Stimulated activated naive CD8-positive, alpha-beta T cell treated with anti-CD3 and anti-CD28 coated beads, Interleukin-15, amount 100 ng/mL, for 72 hours (primary cell): ENCODE measurements around the gene ACBD3.
A peak's percentile ranks its signal among the peaks of the same experiment; 100 is the strongest.

ENCODE experiments used
- ATAC-seq: fragments of 150-1000 bp; cut with Tn5 transposase; 2 replicates; pipeline ENCODE4 v1.10.0; 2021; ENCODE audit warnings: mild to moderate bottlenecking, moderate library complexity
- DNase-seq, 2 donors: peaks; one replicate each; pipeline ENCODE4 v3.0.0; 2021 to 2022
- H3K27ac Mint-ChIP-seq, 2 donors: one replicate each; pipeline ENCODE4 v1.8.0; 2022; ENCODE audit warnings: mild to moderate bottlenecking in 2 of 2, mixed read lengths in 2 of 2, moderate library complexity in 2 of 2
- H3K27me3 Mint-ChIP-seq: one replicate; pipeline ENCODE4 v1.8.0; 2022; ENCODE audit warnings: mixed read lengths
- H3K4me1 Mint-ChIP-seq: one replicate; pipeline ENCODE4 v1.8.0; 2022; ENCODE audit warnings: mild to moderate bottlenecking, mixed read lengths
- H3K4me3 Mint-ChIP-seq, 2 donors: one replicate each; pipeline ENCODE4 v1.8.0; 2022; ENCODE audit warnings: mild to moderate bottlenecking in 2 of 2, mixed read lengths in 2 of 2, moderate library complexity in 1 of 2
- H3K9me3 Mint-ChIP-seq, 2 donors: one replicate each; pipeline ENCODE4 v1.8.0; 2022; ENCODE audit warnings: mixed read lengths in 2 of 2

The ACBD3 gene

DNA sequence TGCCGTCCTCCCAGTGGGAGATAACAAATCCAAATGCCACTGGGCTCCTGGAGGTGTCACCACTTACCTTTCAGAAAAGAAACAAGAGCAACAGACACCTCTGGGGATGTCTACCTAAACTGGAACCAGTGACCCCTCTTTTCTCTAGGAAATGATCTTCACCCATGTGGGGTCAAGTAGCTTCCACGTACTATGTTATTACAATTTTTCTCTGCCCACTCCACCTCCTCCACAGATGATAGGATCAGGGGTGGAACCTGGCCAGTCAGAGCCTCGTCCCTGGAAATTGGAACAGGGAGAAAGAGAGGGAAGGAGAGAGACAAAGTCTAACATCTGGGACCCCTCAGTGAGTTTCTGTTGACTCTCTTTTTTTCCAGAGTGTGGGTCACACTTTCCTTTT is 73.9 kb downstream of the ACBD3 start:
- no peak overlapping the region for H3K27ac Mint-ChIP-seq
- H3K4me1 Mint-ChIP-seq: peaks cover 30% of the 10 kb centered on the region
- H3K9me3 Mint-ChIP-seq: no peaks in the 10 kb centered on the region
- DNase-seq (no peak), ATAC-seq (no peak)
- H3K4me3 Mint-ChIP-seq: no peak overlapping the region
- no peaks in the 10 kb centered on the region for H3K27me3 Mint-ChIP-seq

DNA sequence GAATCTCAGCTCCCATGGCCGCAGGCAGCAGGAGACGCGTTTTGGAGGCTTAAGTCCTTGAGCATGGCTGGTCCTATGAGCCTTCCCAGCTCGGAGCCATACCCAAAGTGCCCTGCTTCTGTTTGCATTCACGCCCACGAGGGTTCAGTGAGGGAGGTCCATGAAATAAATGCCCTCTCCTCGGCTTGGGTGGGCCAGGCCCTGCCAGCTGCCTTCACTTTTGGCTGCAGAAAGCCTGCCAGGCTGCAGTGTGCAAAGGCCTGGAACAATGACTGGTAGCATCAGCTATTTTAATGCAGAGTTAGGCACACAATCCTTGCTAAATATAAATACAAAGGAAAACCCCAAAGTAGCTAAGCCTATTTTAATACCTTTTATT is 74.7 kb downstream of the ACBD3 start:
- ATAC-seq (no peak), DNase-seq (no peak)
- Mint-ChIP-seq H3K4me1 (peaks cover 32% of the 10 kb centered on the region), H3K9me3 (no peaks in the 10 kb centered on the region), H3K27ac (peak overlapping the region in 1 of 2 donors; percentile 20), H3K27me3 (no peaks in the 10 kb centered on the region), H3K4me3 (peak overlapping the region in 1 of 2 donors; percentile 87)

DNA sequence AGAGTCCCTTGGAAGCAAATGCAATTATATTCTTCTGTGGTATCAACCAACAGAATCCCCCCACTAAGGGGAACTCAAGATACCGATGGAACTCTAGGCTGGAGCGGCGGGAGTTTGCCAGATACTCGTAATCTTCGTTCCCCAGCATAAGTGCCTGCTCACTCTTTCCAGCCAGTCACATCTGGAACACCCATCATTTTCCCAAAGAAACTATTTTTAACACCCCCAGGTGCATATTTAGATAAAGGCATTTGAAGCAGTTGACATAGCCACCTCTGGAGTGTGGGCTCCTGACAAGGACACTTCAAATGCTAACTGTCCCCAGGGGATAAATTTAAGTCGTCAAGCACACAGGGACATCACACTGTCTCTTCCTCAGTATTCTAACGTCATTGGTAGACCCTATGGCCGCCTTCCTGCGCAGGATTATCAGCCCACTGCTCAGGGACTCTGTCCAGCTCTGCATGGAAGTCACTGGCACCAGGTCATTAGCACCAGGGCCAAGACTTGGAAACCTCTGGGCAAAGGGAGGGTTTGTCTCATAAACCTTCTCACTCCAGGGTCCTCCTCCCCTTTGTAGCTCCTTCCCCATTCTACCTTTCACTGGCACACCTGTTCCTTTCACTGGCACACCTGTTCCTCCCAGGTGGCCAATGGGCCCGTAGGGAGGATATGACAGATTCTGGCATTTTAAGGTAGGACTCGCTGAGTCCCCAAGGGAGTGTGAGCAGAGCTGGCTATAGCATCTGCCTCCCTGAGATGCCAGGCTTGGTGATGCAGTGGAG is 75.3 kb downstream of the ACBD3 start:
- Mint-ChIP-seq H3K9me3 (no peaks in the 10 kb centered on the region), H3K4me3 (peak overlapping the region; percentile 87 to 97), H3K4me1 (peaks cover 32% of the 10 kb centered on the region), H3K27me3 (no peaks in the 10 kb centered on the region), H3K27ac (peak overlapping the region; percentile 68 to 81)
- DNase-seq (no peak), ATAC-seq (no peak)

DNA sequence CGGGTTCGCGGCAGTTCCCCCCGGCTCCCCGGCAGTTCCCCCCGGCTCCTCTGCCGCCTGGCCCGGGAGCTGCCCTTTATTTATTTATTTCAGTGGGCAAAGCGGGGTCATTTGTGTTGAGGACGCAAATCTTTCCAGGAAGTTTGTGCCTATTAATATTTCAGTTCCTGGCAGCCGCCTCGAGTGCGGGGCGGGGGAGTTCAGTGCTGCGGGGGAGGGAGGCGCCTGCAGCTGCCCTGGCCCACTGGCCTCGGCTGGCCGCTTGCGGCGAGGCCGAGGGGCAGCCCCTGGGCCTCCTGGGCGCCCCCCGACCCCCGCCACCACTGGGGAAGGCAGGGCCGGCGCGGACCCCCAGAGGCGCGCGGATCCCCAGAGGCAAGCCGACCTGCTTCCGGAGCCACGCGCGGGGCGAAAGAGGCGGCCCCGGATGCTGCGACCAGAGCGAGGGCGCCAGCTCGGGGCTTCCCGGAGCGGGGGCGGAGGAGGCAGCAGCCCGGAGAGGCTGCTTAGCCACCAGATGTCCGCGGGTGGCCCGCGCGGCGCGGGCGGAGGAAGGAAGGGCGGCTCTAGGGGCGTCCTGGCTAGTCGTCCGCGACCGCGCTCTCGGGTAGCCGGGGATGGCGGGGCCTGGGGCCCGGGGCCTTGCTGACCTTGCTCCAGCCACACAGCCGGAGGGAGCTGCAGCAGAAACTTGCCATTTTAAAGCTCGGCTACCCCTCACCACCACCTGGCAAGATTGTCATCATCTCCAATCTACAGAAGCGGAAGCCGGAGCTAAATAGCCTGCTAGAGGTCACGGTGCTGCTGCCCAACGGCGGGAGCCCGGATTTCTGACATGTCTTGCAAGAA is 76.1 kb downstream of the ACBD3 start:
- DNase-seq: peak; percentile 81 to 85
- no peaks in the 10 kb centered on the region for H3K27me3 Mint-ChIP-seq
- H3K4me3 Mint-ChIP-seq: peak overlapping the region; percentile 87 to 97
- H3K9me3 Mint-ChIP-seq: no peaks in the 10 kb centered on the region
- peak; percentile 86 for ATAC-seq
- H3K4me1 Mint-ChIP-seq: peaks cover 32% of the 10 kb centered on the region
- peak overlapping the region; percentile 68 to 92 for H3K27ac Mint-ChIP-seq

DNA sequence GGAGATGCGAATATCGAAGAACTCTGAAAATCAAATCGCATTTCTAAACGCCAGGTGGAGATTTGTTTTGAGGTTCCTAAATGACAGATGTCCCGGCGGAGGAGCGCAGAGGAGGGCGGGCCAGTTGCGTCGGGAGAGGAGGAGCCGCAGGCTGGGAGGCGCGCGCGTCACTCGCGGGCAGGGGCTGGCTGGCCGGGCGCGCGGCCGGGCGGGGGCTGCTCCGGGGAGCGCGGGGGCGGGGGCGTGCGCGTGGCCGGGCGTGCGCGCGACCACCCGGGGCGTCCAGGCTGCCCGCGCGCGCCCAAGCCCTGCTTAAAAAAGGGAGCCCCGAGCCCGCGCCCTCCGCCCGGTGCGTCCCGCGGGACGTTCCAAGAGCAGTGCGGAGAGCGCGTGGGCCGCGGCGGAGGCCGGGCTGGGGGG is 76.7 kb downstream of the ACBD3 start:
- peaks cover 32% of the 10 kb centered on the region for H3K4me1 Mint-ChIP-seq
- ATAC-seq (peak; percentile 85), DNase-seq (peak; percentile 77 to 83)
- no peaks in the 10 kb centered on the region for H3K9me3 Mint-ChIP-seq
- H3K4me3 Mint-ChIP-seq: peak overlapping the region; percentile 87 to 97
- no peaks in the 10 kb centered on the region for H3K27me3 Mint-ChIP-seq
- peak overlapping the region; percentile 87 to 92 for H3K27ac Mint-ChIP-seq

DNA sequence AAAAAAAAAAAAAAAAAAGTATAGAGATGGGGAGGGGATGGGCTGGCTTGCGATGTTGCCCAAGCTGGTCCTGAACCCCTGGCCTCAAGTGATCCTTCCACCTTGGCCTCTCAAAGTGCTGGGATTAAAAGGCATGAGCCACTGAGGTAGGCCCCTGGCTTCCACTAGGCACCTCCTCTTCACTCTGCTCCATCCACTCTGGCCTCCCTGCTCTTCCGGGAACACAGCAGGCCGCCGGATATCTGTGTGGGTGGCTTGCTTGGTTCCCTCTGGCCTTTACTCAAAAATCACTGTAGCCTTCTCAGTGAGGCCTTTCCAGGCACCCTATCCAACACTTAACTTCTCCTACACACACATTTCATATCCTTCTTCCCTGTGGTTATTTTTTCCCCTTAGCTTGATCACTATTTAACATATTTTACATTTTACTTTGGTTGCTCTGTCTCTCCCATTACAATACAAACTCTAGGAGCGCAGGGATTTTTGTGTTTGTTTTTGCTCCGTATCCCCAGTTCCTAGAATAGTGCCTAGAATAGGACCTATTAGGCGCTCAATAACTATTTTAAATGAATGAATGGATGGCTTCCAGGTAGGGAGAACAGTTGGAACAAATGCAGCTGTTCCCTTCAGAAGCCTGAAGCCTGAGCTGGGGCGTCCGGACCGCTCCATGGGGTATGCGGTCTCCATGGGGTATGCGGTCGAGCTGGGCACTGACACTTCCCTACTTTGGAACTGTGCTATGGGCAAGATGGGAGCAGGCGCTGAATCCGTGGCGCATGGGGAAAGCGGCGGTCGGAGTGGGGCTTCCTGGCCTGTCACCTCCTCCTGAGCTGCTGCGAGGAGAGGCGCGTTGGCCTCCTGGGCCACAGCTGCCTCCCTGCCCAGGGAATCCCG is 77.4 kb downstream of the ACBD3 start:
- ATAC-seq (no peak), DNase-seq (no peak)
- Mint-ChIP-seq H3K9me3 (no peaks in the 10 kb centered on the region), H3K4me3 (peak overlapping the region; percentile 87 to 97), H3K4me1 (peaks cover 32% of the 10 kb centered on the region), H3K27ac (peak overlapping the region; percentile 87 to 92), H3K27me3 (no peaks in the 10 kb centered on the region)

DNA sequence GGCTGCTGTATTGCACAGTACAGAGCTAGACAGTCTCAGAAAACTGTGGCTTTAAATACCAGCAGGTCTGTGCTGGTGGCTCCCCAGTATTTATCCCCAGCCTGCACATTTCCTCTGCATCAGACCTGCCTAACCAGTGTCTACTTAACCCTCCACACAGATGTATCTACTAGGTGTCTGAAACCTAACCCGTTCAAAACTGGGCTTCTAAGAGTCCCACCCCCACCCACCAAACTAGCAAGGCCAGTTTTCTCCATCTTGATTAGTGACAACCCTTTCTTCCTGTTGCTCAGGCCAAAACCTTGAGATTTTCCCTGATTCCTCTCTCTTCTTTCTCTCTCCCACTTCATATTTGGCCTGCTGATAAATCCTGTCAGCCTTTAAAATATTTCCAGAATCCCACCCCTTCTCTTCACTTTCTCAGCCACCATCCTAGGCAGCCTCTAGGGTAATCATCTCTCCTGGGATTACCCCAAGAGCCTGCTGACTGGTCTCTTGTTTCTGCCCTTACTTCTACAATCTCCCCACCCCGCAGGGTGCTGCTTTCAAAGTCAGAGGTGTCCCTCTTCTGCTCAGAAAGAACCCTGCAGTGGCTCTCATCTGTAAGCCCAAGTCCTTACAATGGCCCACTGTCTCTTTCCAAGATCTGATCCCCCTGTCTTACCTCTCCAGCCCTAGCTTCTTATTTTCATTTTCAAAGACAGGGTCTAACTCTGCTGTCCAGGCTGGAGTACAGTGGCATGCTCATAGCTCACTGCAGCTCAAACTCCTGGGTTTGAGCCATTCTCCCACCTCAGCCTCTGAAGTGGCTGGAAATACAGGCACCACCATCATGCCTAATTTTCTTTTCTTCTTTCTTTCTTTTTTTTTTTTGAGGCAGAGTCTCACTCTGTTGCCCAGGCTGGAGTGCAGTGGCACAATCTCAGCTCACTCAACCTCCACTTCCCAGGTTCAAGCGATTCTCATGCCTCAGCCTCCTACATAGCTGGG is 78.8 kb downstream of the ACBD3 start:
- ATAC-seq: no peak
- Mint-ChIP-seq H3K9me3 (no peaks in the 10 kb centered on the region), H3K27ac (peak overlapping the region in 1 of 2 donors; percentile 3), H3K27me3 (no peaks in the 10 kb centered on the region), H3K4me3 (no peak overlapping the region), H3K4me1 (peaks cover 31% of the 10 kb centered on the region)
- DNase-seq: no peak

DNA sequence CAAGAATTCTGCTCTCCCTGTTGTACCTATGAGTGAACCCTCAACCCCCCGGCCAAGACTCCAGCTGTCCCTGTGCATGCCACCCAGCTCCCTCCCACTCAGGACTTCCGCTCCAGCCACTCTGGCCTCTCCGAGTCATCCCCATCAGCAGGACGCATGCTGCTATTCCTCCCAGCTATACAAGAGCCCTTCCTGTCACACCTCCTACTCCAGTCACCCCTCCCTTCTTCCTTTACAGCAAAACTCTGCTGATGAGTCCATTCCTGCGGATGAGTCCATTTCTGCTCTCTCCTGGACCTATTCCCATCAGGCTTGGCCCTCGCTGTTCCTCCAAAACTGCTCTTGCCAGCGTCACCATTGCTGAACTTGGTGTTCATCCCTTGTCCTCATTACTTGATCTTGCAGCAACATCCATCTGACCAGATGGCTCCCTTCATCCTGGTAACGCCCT is 81.8 kb downstream of the ACBD3 start:
- Mint-ChIP-seq H3K27me3 (no peaks in the 10 kb centered on the region), H3K9me3 (no peaks in the 10 kb centered on the region), H3K4me1 (peaks cover 30% of the 10 kb centered on the region), H3K27ac (no peak overlapping the region), H3K4me3 (no peak overlapping the region)
- ATAC-seq (no peak), DNase-seq (no peak)

DNA sequence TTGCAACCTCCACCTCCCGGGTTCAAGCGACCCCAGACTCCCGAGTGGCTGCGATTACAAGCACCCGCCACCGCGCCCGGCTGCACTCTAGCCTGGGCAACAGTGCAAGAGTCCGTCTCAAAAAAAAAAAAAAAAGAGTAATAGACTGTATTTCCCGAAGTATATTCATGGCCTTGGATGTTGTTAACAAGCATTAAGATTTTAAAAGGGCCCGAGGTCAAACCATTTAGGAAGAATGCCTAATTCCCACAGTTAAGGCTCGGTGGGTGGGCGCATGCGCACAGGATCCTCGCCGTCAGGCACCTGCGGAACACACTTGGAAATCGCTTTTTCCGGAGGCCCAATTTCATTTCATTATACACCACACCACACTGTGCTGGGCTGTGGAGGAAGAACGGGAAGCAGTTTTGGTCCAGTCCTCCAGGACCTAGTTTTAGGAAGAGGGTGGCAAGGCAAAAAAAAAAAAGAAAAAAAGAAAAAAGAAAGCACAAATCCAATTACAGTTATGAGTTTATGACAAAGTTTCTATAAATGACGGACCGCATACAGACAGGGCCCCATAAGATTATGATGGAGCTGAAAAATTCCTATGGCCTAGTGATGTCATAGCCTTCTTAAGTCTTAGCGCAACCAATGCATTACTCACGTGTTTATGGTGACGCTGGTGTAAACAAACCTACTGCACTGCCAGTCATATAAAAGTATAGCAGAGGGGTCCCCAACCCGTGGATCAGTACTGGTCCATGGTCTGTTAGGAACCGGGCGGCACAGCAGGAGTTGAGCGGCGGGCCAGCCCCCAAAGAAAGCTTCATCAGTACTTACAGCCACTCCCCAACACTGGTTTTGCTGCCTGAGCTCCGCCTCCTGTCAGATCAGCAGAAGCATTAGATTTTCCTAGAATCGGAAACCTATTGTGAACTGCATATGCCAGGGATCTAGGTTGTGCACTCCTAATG is 85.8 kb downstream of the ACBD3 start:
- peak; percentile 56 for ATAC-seq
- DNase-seq: no peak
- H3K27ac Mint-ChIP-seq: peak overlapping the region in 1 of 2 donors; percentile 24
- H3K9me3 Mint-ChIP-seq: no peaks in the 10 kb centered on the region
- peak overlapping the region; percentile 85 to 88 for H3K4me3 Mint-ChIP-seq
- peaks cover 23% of the 10 kb centered on the region for H3K4me1 Mint-ChIP-seq
- H3K27me3 Mint-ChIP-seq: peaks cover 15% of the 10 kb centered on the region

DNA sequence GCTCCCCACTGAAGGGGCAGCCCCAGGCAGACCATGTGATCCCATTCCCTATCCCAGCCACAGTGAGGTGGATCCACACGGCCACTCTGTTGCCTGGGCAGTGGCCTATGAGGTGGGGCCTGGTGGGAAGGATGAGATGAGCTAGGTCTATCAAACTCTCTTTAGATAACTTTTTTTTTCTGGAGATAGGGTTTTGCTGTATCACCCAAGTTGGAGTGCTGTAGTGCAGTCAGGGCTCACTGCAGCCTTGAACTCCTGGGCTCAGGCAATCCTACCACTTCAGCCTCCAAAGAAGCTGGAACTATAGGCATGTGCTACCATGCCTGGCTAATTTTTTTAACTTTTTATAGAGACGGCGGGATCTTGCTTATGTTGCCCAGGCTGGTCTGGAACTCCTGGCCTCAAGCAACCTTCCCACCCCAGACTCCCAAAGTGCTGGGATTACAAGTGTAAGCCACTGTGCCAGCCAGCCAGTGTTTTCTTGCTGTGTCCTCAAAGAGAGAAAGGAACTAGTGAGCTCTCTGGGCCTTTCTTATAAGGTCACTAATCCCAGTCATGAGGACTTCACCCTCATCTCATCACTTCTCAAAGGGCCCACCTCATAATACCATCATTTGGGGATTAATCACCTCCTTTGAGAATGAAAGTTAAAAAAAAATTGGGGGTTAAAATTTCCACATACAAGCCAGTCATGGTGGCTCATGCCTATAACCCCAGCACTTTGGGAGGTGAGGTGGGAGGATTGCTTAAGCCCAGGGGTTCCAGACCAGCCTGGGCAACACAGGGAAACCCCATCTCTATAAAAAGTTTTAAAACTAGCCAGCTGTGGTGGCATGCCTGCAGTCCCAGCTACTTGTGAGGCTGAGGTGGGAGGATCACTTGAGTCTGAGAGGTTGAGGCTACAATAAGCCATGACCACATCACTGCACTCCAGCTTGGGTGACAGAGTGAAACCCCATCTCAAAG is 87.4 kb downstream of the ACBD3 start:
- H3K9me3 Mint-ChIP-seq: no peaks in the 10 kb centered on the region
- DNase-seq (no peak), ATAC-seq (peak; percentile 66)
- H3K27me3 Mint-ChIP-seq: peaks cover 15% of the 10 kb centered on the region
- H3K27ac Mint-ChIP-seq: no peak overlapping the region
- H3K4me3 Mint-ChIP-seq: no peak overlapping the region
- H3K4me1 Mint-ChIP-seq: peaks cover 23% of the 10 kb centered on the region

DNA sequence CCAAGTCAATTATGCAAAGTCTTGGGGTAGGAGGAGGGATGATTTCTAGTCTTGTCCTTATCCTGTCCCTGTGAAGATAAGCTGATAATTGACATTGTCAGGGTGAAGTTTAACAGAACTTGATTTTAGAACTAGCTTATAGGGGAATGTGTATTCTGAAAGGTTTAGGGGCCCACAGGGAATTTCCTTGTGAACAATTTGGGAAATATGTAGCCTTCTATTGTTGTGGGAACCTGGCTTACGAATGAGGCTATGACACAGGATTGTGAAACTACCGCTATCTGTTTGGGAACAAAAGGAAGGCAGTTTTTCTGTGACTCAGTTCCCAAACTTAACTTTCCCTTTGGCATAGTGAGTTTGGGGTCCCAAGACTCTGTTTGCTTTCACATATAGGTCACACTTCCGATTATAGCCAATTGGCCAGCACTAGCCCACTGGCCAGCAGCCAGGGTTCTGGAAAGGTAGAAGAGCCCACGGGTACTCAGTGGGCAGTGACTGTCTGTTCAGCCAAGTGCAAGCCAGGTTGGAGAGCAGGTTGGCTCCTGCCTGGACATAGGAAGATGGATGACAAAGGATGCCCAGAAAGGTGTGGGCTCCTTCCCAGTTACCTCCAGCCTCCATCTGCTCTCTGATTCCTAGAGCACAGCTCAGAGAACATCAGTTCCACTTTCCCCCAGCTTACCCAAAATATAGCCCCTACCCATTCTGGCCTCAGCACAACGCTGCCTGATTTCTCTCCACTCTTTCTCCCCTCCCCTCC is 88.5 kb downstream of the ACBD3 start:
- no peak for DNase-seq
- peaks cover 23% of the 10 kb centered on the region for H3K4me1 Mint-ChIP-seq
- H3K27me3 Mint-ChIP-seq: peaks cover 15% of the 10 kb centered on the region
- no peak overlapping the region for H3K4me3 Mint-ChIP-seq
- H3K9me3 Mint-ChIP-seq: no peaks in the 10 kb centered on the region
- no peak overlapping the region for H3K27ac Mint-ChIP-seq
- ATAC-seq: no peak

DNA sequence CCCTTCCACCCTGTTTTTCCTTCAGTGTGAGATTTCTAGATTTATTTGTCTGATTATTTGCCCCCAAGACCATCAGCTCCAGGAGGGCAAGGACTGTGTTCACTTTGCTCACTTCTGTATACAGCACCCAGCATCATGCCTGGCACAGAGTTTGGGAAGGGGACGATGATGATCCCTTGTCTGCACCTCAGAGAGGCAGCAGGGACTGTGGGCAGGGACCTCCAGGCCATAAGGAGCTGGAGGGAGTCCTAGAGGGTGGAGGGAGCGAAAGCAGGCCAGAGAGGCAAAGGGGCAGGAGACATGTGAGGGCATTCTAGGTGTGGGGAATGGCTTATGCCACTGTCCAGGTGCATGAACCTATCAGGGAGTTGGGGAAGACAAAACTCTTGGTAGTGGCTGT is 91.3 kb downstream of the ACBD3 start:
- no peaks in the 10 kb centered on the region for H3K9me3 Mint-ChIP-seq
- no peak overlapping the region for H3K4me3 Mint-ChIP-seq
- DNase-seq (no peak), ATAC-seq (no peak)
- peaks cover 14% of the 10 kb centered on the region for H3K4me1 Mint-ChIP-seq
- peaks cover 15% of the 10 kb centered on the region for H3K27me3 Mint-ChIP-seq
- H3K27ac Mint-ChIP-seq: no peak overlapping the region
